ENCODE data around the gene MEF2D. TPM values are rescaled to one million over a fixed set of nuclear protein-coding genes. Genes with fewer than 3 reads are reported as not detected.

The MEF2D gene
- 20.9 to 35.5 TPM (median 30.3 TPM) in 5 replicates for total RNA-seq (2022; extraction: Qiagen RNA extraction)

DNA sequence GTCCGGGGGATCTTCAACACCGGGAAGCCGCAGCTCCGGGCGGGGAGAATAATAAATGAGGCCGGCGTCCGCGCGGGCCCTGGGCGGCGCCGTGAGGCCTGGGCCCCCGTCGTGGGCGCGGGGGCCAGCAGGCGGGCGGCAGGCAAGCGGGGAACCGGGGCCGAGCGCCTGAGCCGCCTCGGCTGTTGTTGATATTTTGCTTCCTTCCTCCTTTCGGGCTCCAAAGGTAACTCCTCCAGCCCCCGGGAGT is at the start of gene MEF2D:
Gene MEF2D, minus strand, starts transcription at position 233 of the 250 bp plus-strand sequence. CDS start 17,483 bp downstream, outside the sequence.

Other genes with a start within 250 kb of the MEF2D start
- 39.5 to 49.8 TPM (median 48.2 TPM) in 5 replicates for gene SMG5, start 217.9 kb downstream of the MEF2D start, total RNA-seq (2022; extraction: Qiagen RNA extraction)
- gene TMEM79, start 216.4 kb downstream of the MEF2D start, total RNA-seq (2022; extraction: Qiagen RNA extraction): 6.8 to 10.2 TPM (median 8.9 TPM) in 5 replicates
- 33.5 to 52.1 TPM (median 46.7 TPM) in 5 replicates for gene GLMP, start 205.1 kb downstream of the MEF2D start, total RNA-seq (2022; extraction: Qiagen RNA extraction)
- not detected in 5 replicates for gene VHLL, start 201.5 kb downstream of the MEF2D start, total RNA-seq (2022; extraction: Qiagen RNA extraction)
- 392 to 439 TPM (median 400 TPM) in 5 replicates for gene CCT3, start 162.5 kb downstream of the MEF2D start, total RNA-seq (2022; extraction: Qiagen RNA extraction)
- 1.8 to 4.1 TPM (median 2.1 TPM) in 5 replicates for gene TSACC, start 162.2 kb downstream of the MEF2D start, total RNA-seq (2022; extraction: Qiagen RNA extraction)
- gene RHBG, start 131.6 kb downstream of the MEF2D start, total RNA-seq (2022; extraction: Qiagen RNA extraction): not detected in 5 replicates
- gene IQGAP3, start 71.8 kb upstream of the MEF2D start, total RNA-seq (2022; extraction: Qiagen RNA extraction): 12.2 to 20.9 TPM (median 18.6 TPM) in 5 replicates
- gene TTC24, start 78.9 kb upstream of the MEF2D start, total RNA-seq (2022; extraction: Qiagen RNA extraction): not detected in 5 replicates
- 133 to 172 TPM (median 169 TPM) in 5 replicates for gene NAXE, start 91.0 kb upstream of the MEF2D start, total RNA-seq (2022; extraction: Qiagen RNA extraction)
- 62.7 to 97.9 TPM (median 67.4 TPM) in 5 replicates for gene GPATCH4, start 100.7 kb upstream of the MEF2D start, total RNA-seq (2022; extraction: Qiagen RNA extraction)
- gene HAPLN2, start 118.6 kb upstream of the MEF2D start, total RNA-seq (2022; extraction: Qiagen RNA extraction): 0.14 to 0.21 TPM (median 0.14 TPM) in 3 of 5 replicates, not detected in the others
- 0.05 to 0.12 TPM in 2 of 5 replicates, not detected in the others for gene BCAN, start 141.3 kb upstream of the MEF2D start, total RNA-seq (2022; extraction: Qiagen RNA extraction)
- 1.2 to 1.5 TPM (median 1.3 TPM) in 5 replicates for gene NES, start 176.6 kb upstream of the MEF2D start, total RNA-seq (2022; extraction: Qiagen RNA extraction)
- 10.1 to 14.1 TPM (median 11.0 TPM) in 5 replicates for gene CRABP2, start 204.8 kb upstream of the MEF2D start, total RNA-seq (2022; extraction: Qiagen RNA extraction)
- gene METTL25B, start 227.7 kb upstream of the MEF2D start, total RNA-seq (2022; extraction: Qiagen RNA extraction): 20.7 to 26.6 TPM (median 25.5 TPM) in 5 replicates
- 39.8 to 52.9 TPM (median 44.0 TPM) in 5 replicates for gene ISG20L2, start 228.0 kb upstream of the MEF2D start, total RNA-seq (2022; extraction: Qiagen RNA extraction)
- 173 to 203 TPM (median 195 TPM) in 5 replicates for gene MRPL24, start 240.3 kb upstream of the MEF2D start, total RNA-seq (2022; extraction: Qiagen RNA extraction)

Data from A549 treated with CORT108297 at 1 μM for 4 hours (cell line).